ENCODE measurements around the gene NRF1.

GRCh38 chr7:129746857-129747529, 135.5 kb downstream of the NRF1 start:
- TF ChIP-seq CTCF (conservative IDR thresholded peaks at IDR 0.05) (no peak), EZH2 (IDR thresholded peaks at IDR 0.05; ENCODE audit: low read depth) (no peak)

Data from PC-9 (cell line).